Vagina (tissue), 2 donors: ENCODE results near the gene ARHGAP26. TPM values are rescaled to one million over a fixed set of nuclear protein-coding genes. Genes with fewer than 3 reads are reported as not detected.

Experiments used
- DNase-seq, 2 donors: peaks; one replicate each; pipeline ENCODE4 v3.0.0-alpha.2; 2017; ENCODE audit errors: extremely low spot score in 2 of 2
- H3K27ac ChIP-seq: fragments of 200-600 bp; sonication (generic); one replicate; pipeline ENCODE4 v1.5.1; 2019
- H3K27me3 ChIP-seq: fragments of 200-600 bp; sonication (generic); one replicate; pipeline ENCODE4 v1.5.1; 2019
- H3K36me3 ChIP-seq, 2 donors: fragments of 200-600 bp; sonication (generic); one replicate each; pipeline ENCODE4 v1.5.1; 2017 to 2019
- H3K4me1 ChIP-seq: fragments of 200-600 bp; sonication (generic); one replicate; pipeline ENCODE4 v1.5.1; 2019
- H3K4me3 ChIP-seq, 2 donors: fragments of 200-600 bp; sonication (generic); 1 replicate in 1 of 2; 2 replicates in 1 of 2; pipeline ENCODE4 v1.5.1; 2016 to 2019
- H3K9me3 ChIP-seq: fragments of 200-600 bp; sonication (generic); one replicate; pipeline ENCODE4 v1.5.1; 2019
- POLR2A ChIP-seq, 2 donors: fragments of 450-650 bp; IDR thresholded peaks; one replicate each; pipeline ENCODE4 v1.6.1; 2017; ENCODE audit warnings: antibody characterized with exemption in 2 of 2, mild to moderate bottlenecking in 2 of 2, moderate library complexity in 2 of 2
- POLR2AphosphoS5 ChIP-seq, 2 donors: sonication (generic); formaldehyde crosslinking; IDR thresholded peaks; one replicate each; pipeline ENCODE4 v1.9.0; 2017; ENCODE audit warnings: antibody characterized with exemption in 2 of 2, mild to moderate bottlenecking in 2 of 2, low read depth in 1 of 2; ENCODE audit not compliant: insufficient read depth in 1 of 2
- intact Hi-C: fragments of 100-400 bp; cut with DNase I; formaldehyde crosslinking; loops from one replicate; pipeline ENCODE4 v1.15.1; 2023
- total RNA-seq: library from RNA; depleted of rRNA; stranded (reverse); fragments of >200 nt; gene quantifications from one replicate; pipeline ENCODE4 v1.2.3, GENCODE V29; 2016
- TF ChIP-seq, protein P1 (sequence below), 3 experiments: fragments of 450-650 bp in 2 of 3; fragments of 200-600 bp in 1 of 3; sonication (generic) in 1 of 3; IDR thresholded peaks; one replicate each; pipeline ENCODE4 v1.5.1; 2017 to 2019; ENCODE audit warnings: antibody characterized with exemption in 3 of 3, mild to moderate bottlenecking in 2 of 3, moderate library complexity in 2 of 3

Gene ARHGAP26
- total RNA-seq, 1 donor from 2014 or later, result 42.5 TPM

DNA sequence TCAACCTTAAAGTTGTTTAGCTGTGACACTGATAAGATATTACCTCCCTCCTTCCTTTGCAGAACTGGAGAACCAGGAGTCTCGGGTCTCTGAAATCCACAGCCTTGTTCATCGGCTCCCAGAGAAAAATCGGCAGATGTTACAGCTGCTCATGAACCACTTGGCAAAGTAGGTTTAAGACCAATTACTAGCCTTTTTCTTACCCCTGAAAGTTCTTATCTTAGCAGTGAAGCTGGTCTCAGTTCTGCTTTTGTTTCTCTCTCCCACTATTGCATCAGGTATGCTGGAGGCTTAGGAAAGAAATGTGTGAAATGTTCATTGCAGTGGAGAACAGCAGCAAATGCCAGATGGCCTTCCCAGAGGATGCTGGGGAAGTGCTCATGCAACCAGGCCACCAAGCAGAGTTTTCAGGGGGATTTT, 287.4 kb downstream of the ARHGAP26 start:
- Histone ChIP-seq H3K9me3 (no peaks in the 10 kb centered on the region), H3K36me3 (no peaks in the 10 kb centered on the region), H3K4me1 (peaks cover 28% of the 10 kb centered on the region), H3K27me3 (no peaks in the 10 kb centered on the region), H3K27ac (no peak overlapping the region), H3K4me3 (no peak overlapping the region)
- DNase-seq, result no peak
- intact Hi-C loops, result no loop called here
- TF ChIP-seq, protein P1, sequence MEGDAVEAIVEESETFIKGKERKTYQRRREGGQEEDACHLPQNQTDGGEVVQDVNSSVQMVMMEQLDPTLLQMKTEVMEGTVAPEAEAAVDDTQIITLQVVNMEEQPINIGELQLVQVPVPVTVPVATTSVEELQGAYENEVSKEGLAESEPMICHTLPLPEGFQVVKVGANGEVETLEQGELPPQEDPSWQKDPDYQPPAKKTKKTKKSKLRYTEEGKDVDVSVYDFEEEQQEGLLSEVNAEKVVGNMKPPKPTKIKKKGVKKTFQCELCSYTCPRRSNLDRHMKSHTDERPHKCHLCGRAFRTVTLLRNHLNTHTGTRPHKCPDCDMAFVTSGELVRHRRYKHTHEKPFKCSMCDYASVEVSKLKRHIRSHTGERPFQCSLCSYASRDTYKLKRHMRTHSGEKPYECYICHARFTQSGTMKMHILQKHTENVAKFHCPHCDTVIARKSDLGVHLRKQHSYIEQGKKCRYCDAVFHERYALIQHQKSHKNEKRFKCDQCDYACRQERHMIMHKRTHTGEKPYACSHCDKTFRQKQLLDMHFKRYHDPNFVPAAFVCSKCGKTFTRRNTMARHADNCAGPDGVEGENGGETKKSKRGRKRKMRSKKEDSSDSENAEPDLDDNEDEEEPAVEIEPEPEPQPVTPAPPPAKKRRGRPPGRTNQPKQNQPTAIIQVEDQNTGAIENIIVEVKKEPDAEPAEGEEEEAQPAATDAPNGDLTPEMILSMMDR (IDR thresholded peaks at IDR 0.05), result no peak
- TF ChIP-seq POLR2AphosphoS5 (IDR thresholded peaks at IDR 0.05; ENCODE audit: insufficient read depth in 1 of 2, low read depth in 1 of 2), result no peak
- TF ChIP-seq POLR2A (IDR thresholded peaks at IDR 0.05), result no peak

DNA sequence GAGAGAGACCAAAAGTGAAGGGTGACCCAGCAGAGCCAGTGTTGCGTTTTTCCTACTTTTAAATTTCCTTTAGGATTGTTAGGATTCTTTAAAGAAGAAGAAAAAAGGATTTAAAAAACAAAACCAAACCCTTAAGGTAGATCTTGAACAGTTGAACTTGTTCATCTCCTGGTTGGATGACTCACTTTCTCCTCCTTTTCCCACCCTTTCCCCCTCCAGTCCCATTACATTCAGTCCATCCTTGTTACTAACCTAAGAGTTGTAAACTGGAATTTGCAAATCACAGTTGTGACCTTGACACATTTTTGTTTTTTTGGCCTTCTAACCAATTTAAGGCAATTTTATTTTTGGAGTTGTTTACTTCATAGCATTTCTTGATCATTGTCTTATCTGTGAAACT, 289.2 kb downstream of the ARHGAP26 start:
- no peak overlapping the region for H3K27ac ChIP-seq
- no peak for DNase-seq
- intact Hi-C loops, result no loop called here
- no peaks in the 10 kb centered on the region for H3K9me3 ChIP-seq
- no peak overlapping the region for H3K4me3 ChIP-seq
- no peaks in the 10 kb centered on the region for H3K36me3 ChIP-seq
- TF ChIP-seq, protein P1 (IDR thresholded peaks at IDR 0.05), result no peak
- no peak for TF ChIP-seq POLR2AphosphoS5 (IDR thresholded peaks at IDR 0.05; ENCODE audit: insufficient read depth in 1 of 2, low read depth in 1 of 2)
- TF ChIP-seq POLR2A (IDR thresholded peaks at IDR 0.05), result no peak
- H3K4me1 ChIP-seq, result peaks cover 46% of the 10 kb centered on the region
- H3K27me3 ChIP-seq, result no peaks in the 10 kb centered on the region

DNA sequence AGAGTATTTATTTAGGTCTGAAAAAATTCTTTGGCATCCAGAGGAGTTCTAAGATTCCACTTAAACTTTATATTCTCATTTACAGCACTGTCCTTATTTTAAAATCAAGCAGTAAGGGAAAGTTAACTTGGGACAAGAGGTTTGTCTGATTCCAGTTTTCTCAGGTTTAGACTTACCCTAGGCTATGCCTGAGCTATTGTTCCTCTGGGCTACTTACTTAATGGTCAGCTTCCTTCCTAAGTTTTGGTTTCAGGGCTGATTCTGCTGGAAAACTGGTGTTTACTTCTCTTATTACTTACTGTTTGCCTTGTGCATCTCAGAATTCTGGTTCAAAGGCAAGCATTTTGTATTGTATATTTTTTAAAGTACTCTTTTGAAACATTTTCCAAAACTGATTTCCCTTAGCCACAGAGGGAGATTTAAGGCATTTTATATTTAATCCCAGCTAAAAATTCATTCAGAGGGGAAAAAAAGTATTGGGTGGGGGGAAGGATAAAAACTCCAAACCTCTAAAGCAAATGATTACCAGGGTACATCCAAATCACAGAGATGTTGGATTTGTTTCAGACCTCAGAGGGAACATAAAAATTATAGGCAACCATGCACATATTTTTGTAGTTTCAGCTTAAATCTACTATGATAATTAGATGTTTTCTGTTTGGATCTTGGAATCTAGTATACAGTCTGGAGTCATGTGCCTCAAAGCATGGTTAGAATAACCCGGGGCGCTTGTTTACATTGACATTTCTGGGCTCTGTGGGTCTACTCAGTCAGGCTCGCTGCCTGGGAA, 290.0 kb downstream of the ARHGAP26 start:
- Histone ChIP-seq H3K27ac (no peak overlapping the region), H3K9me3 (no peaks in the 10 kb centered on the region), H3K4me3 (no peak overlapping the region), H3K36me3 (no peaks in the 10 kb centered on the region), H3K27me3 (no peaks in the 10 kb centered on the region), H3K4me1 (peaks cover 54% of the 10 kb centered on the region)
- no peak for TF ChIP-seq POLR2A (IDR thresholded peaks at IDR 0.05)
- TF ChIP-seq POLR2AphosphoS5 (IDR thresholded peaks at IDR 0.05; ENCODE audit: insufficient read depth in 1 of 2, low read depth in 1 of 2), result no peak
- TF ChIP-seq, protein P1 (IDR thresholded peaks at IDR 0.05), result no peak
- DNase-seq, result no peak
- intact Hi-C loops, result loop anchor here (5.0 to 10.0 kb wide), 2 partner anchors 55 to 92 kb away; no protein-coding TSS in a partner anchor

DNA sequence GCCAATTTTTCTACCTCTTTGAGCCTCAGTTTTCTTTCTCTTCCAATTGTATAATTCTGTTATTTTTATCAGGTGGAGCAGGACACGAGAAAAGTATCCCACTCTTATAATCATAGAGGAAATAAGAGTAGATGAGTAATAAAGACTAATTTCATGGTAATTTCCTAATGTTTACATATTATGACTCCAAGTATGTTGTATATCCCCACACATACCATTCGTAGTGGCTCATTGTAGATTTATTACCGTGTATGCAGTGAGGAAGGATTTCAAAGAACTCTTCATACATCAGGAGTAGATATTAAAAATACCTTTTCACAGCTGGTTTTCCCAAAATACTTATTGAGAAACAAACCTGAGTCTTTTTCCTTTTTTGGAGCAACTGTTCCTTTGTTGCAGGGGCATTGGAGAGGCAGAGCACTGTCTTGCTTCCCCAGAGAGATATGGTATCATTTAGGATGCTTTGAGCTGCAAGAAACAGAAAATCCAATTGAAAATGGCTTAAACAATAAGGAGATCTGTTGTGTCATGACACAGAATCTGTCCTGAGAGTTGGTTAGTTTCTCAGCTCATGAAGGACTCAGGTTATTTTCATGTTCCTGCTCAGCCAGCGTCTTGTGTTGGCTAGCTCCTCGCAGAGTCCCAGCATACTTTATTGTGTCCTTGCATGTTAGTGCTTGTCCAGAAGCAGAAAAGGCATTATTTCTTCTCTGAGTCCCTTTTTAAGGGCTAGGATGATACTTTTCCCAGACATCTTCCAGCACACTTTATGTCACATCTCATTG, 291.2 kb downstream of the ARHGAP26 start:
- Histone ChIP-seq H3K9me3 (no peaks in the 10 kb centered on the region), H3K4me1 (peaks cover 66% of the 10 kb centered on the region), H3K27ac (no peak overlapping the region), H3K36me3 (no peaks in the 10 kb centered on the region), H3K4me3 (no peak overlapping the region), H3K27me3 (no peaks in the 10 kb centered on the region)
- intact Hi-C loops, result loop anchor here (5.0 to 10.0 kb wide), 2 partner anchors 57 to 91 kb away; no protein-coding TSS in a partner anchor
- TF ChIP-seq, protein P1 (IDR thresholded peaks at IDR 0.05), result no peak
- no peak for DNase-seq
